ENCODE results near the gene CLDND2. TPM values are rescaled to one million over a fixed set of nuclear protein-coding genes. Genes with fewer than 3 reads are reported as not detected.

The CLDND2 gene
- total and polyA plus RNA-seq, 2 of the 4 experiments (the other 2 are of a cell fraction): not detected

GRCh38 chr19:51372649-51373504 is 4.1 kb upstream of the CLDND2 start, which contains the start of gene NKG7:
TSS of gene NKG7 (minus strand) at chr19:51372654. CDS start at chr19:51372535, 119 bp downstream.
- DNase-seq: no peak
- H3K9ac ChIP-seq (ENCODE audit: low read depth, low read length): no peak within 1 kb of the TSS
- H2BK15ac ChIP-seq (ENCODE audit: low read depth, low read length): no peak within 1 kb of the TSS
- no peak within 1 kb of the TSS for H3K4ac ChIP-seq (ENCODE audit: low read depth, low read length)
- no TSS peak for BruUV-seq (replicated peaks)
- H3K9me3 ChIP-seq (ENCODE audit: control insufficient read depth, insufficient read depth, low read length): no peaks in the 10 kb centered on the region
- H3K14ac ChIP-seq (replicated peaks; ENCODE audit: low read depth, low read length): no peak within 1 kb of the TSS
- H2AK9ac ChIP-seq (replicated peaks; ENCODE audit: low read depth, low read length, poor library complexity): peak within 1 kb of the TSS; percentile 65
- no peak within 1 kb of the TSS for H2BK120ac ChIP-seq (ENCODE audit: low read depth, low read length)
- no peak for TF ChIP-seq FOS (IDR thresholded peaks at IDR 0.05; ENCODE audit: low read depth, low read length)
- TF ChIP-seq CTCF (conservative IDR thresholded peaks at IDR 0.05; ENCODE audit: low read depth, low read length): no peak
- no peak for TF ChIP-seq CHD1 (IDR thresholded peaks at IDR 0.05; ENCODE audit: low read depth, low read length)
- ATAC-seq (ENCODE audit: low read depth): no peak
- peaks cover 0 to 9% of the 10 kb centered on the region in 2 experiments; a peak in 3 of 4 replicates for H3K79me1 ChIP-seq (ENCODE audit: low read depth in 1 of 2, low read length in 2 of 2)
- no peak within 1 kb of the TSS for H4K5ac ChIP-seq (ENCODE audit: low read depth, low read length)
- H3K23ac ChIP-seq (ENCODE audit: low read depth, low read length): no peak within 1 kb of the TSS
- ChIA-PET CTCF (no interaction called here), POLR2A (ENCODE audit: unreplicated experiment) (no interaction called here)
- no CpG with 5 or more reads among the region's 9 CpGs for WGBS, 2 experiments (ENCODE audit: extremely low coverage in 2 of 2, insufficient read length in 1 of 2)
- H3K18ac ChIP-seq (ENCODE audit: low read depth, low read length): no peak within 1 kb of the TSS
- no peak within 1 kb of the TSS for H3K4me3 ChIP-seq (ENCODE audit: insufficient read depth, low read depth, low read length)
- no peak within 1 kb of the TSS for H2BK20ac ChIP-seq (ENCODE audit: low read depth, low read length)
- H4K91ac ChIP-seq (ENCODE audit: insufficient read depth, low read depth, low read length): no peak within 1 kb of the TSS
- H3K27ac ChIP-seq (ENCODE audit: insufficient read depth, low read length): no peak within 1 kb of the TSS
- in situ Hi-C loops (cut with MboI; ENCODE audit: low sequenced_read_pairs) (no loop called here), dilution Hi-C loops (cut with HindIII; ENCODE audit: low sequenced_read_pairs, unreplicated experiment) (no loop called here), intact Hi-C loops (cut with micrococcal nuclease) (no loop called here)
- no peak within 1 kb of the TSS for H2AK5ac ChIP-seq (ENCODE audit: low read depth, low read length)
- H3K27me3 ChIP-seq (ENCODE audit: control insufficient read depth, insufficient read depth, low read length): peaks cover 2% of the 10 kb centered on the region; the same call in 1 of the 2 replicates
- H3K4me1 ChIP-seq (ENCODE audit: control insufficient read depth, insufficient read depth, low read length): peaks cover 6% of the 10 kb centered on the region
- H2BK5ac ChIP-seq (ENCODE audit: low read depth, low read length, poor library complexity, severe bottlenecking): no peak within 1 kb of the TSS
- peaks cover 6% of the 10 kb centered on the region; the same call in 1 of the 2 replicates for H3K9me1 ChIP-seq (ENCODE audit: insufficient read depth, low read length)
- no peak within 1 kb of the TSS for H3K56ac ChIP-seq (ENCODE audit: extremely low read depth, insufficient read depth, low read length)
- no peaks in the 10 kb centered on the region for H4K20me1 ChIP-seq (ENCODE audit: insufficient read depth, low read length)
- no peak within 1 kb of the TSS for H2AFZ ChIP-seq (replicated peaks; ENCODE audit: low read length, poor library complexity)
- no peaks in the 10 kb centered on the region for H3K36me3 ChIP-seq (ENCODE audit: control insufficient read depth, insufficient read depth, low read length)
- H4K8ac ChIP-seq (ENCODE audit: low read depth in 2 of 2, low read length in 2 of 2): no peak within 1 kb of the TSS
- H3K4me2 ChIP-seq (ENCODE audit: low read depth, low read length): no peak within 1 kb of the TSS
